K562 (cell line): ENCODE results near the gene SLC19A1. TPM values are rescaled to one million over a fixed set of nuclear protein-coding genes. Genes with fewer than 3 reads are reported as not detected.
A peak's percentile ranks its signal among the peaks of the same experiment; 100 is the strongest.

ENCODE experiments used
- ATAC-seq: fragments of 200-7000 bp; cut with Tn5 transposase; 3 replicates; pipeline ENCODE4 v1.9.1; 2020; ENCODE audit warnings: moderate library complexity
- Bru-seq: library from RNA; stranded (reverse); fragments of 400-500 nt; gene quantifications from one replicate; lab custom pipeline; 2021; lab: Mats Ljungman, UMichigan
- BruChase-seq, 2 experiments: library from RNA; stranded (reverse); fragments of 400-500 nt; gene quantifications; one replicate each; lab custom pipeline; 2021; lab: Mats Ljungman, UMichigan
- BruUV-seq: library from RNA; stranded (reverse); fragments of 400-500 nt; replicated peaks from 2 replicates; lab custom pipeline; 2021; lab: Mats Ljungman, UMichigan
- CTCF ChIA-PET: fragments of 300-600 bp; formaldehyde crosslinking; extraction: SDS; loops from one replicate; lab custom pipeline; 2021; ENCODE audit warnings: low intra/inter-chr PET ratio; lab: Yijun Ruan, JAX
- POLR2A ChIA-PET: fragments of 300-600, 350-650 bp; sonication (Branson Sonifier 250); formaldehyde crosslinking; extraction: SDS; loops from one replicate; lab custom pipeline; 2021; ENCODE audit warnings: antibody characterized with exemption, inconsistent platforms; lab: Yijun Ruan, JAX
- DNase-seq, 4 experiments: peaks; one replicate each; pipeline versions ENCODE4 v3.0.0 to v3.0.0-alpha.2; 2011 to 2018; ENCODE audit warnings: low spot score in 3 of 4, mixed read lengths in 3 of 4; ENCODE audit errors: extremely low read depth in 1 of 4
- FAIRE-seq: peaks from 2 replicates; lab custom pipeline; 2011; peaks lifted over from hg19 to GRCh38; lab: Jason Lieb, UNC
- H2AFZ ChIP-seq: 2 replicates; pipeline ENCODE4 v1.6.0; 2011; ENCODE audit warnings: low read depth, low read length, control low read depth, inconsistent platforms
- H3K27ac ChIP-seq: fragments of 200-600 bp; 3 replicates; pipeline ENCODE4 v1.8.0; 2011; ENCODE audit warnings: low read depth, mild to moderate bottlenecking, control low read depth, inconsistent platforms, low read length, moderate library complexity, mixed read lengths; ENCODE audit errors: extremely low read depth
- H3K27me3 ChIP-seq, 2 experiments: fragments of 300-600 bp in 1 of 2; 2 replicates in 1 of 2; 3 replicates in 1 of 2; pipeline versions ENCODE4 v1.6.0 to v1.8.0; 2011; ENCODE audit warnings: inconsistent platforms in 2 of 2, low read length in 2 of 2, mild to moderate bottlenecking in 1 of 2, mixed read lengths in 1 of 2, moderate library complexity in 1 of 2; ENCODE audit not compliant: control insufficient read depth in 2 of 2, insufficient read depth in 2 of 2
- H3K36me3 ChIP-seq: fragments of 300-600 bp; 3 replicates; pipeline ENCODE4 v1.8.0; 2011; ENCODE audit warnings: mild to moderate bottlenecking, low read length, inconsistent platforms; ENCODE audit not compliant: control insufficient read depth, insufficient read depth
- H3K4me1 ChIP-seq, 2 experiments: fragments of 200-600 bp in 1 of 2; replicated peaks in 1 of 2; 2 replicates in 1 of 2; 3 replicates in 1 of 2; pipeline versions ENCODE4 v1.5.1 to v1.8.0; 2011; ENCODE audit warnings: inconsistent platforms in 2 of 2, low read length in 2 of 2, mild to moderate bottlenecking in 1 of 2, mixed read lengths in 1 of 2, moderate library complexity in 1 of 2; ENCODE audit not compliant: control insufficient read depth in 2 of 2, insufficient read depth in 2 of 2
- H3K4me2 ChIP-seq: 2 replicates; pipeline ENCODE4 v1.6.1; 2011; ENCODE audit warnings: low read length, control low read depth, inconsistent platforms, mixed read lengths; ENCODE audit not compliant: insufficient read depth
- H3K4me3 ChIP-seq: fragments of 200-600 bp; sonication (generic), shearing (Covaris generic); 2 replicates; pipeline ENCODE4 v1.5.1; 2016; ENCODE audit warnings: control low read depth, inconsistent platforms
- H3K79me2 ChIP-seq: fragments of 200-600 bp; 3 replicates; pipeline ENCODE4 v1.8.0; 2011; ENCODE audit warnings: low read length, inconsistent platforms; ENCODE audit not compliant: control insufficient read depth, insufficient read depth
- H3K9ac ChIP-seq, 2 experiments: 2 replicates each; pipeline versions ENCODE4 v1.6.0 to v1.6.1; 2011; ENCODE audit warnings: low read depth in 2 of 2, low read length in 2 of 2, control low read depth in 1 of 2, inconsistent platforms in 1 of 2, mild to moderate bottlenecking in 1 of 2, mixed read lengths in 1 of 2; ENCODE audit not compliant: insufficient read depth in 1 of 2
- H3K9me1 ChIP-seq: one replicate; pipeline ENCODE4 v1.6.0; 2011; ENCODE audit warnings: inconsistent platforms, mild to moderate bottlenecking, low read length, moderate library complexity; ENCODE audit not compliant: control insufficient read depth, insufficient read depth
- H3K9me3 ChIP-seq: replicated peaks from 2 replicates; pipeline ENCODE4 v1.5.1; 2011; ENCODE audit warnings: low read depth, low read length, inconsistent platforms; ENCODE audit not compliant: control insufficient read depth, insufficient read depth
- H4K20me1 ChIP-seq: replicated peaks from 2 replicates; pipeline ENCODE4 v1.6.1; 2011; ENCODE audit warnings: low read length, inconsistent platforms, mixed read lengths; ENCODE audit not compliant: control insufficient read depth, insufficient read depth
- CXXC5 ChIP-seq: fragments of 250-450 bp; sonication (Bioruptor Pico); IDR thresholded peaks from 2 replicates; pipeline ENCODE4 v1.8.0; 2022; ENCODE audit warnings: inconsistent platforms, mild to moderate bottlenecking, moderate library complexity
- GABPB2 ChIP-seq: fragments of 250-450 bp; sonication (Bioruptor Pico); conservative IDR thresholded peaks from 2 replicates; pipeline ENCODE4 v1.5.1; 2021; ENCODE audit warnings: mild to moderate bottlenecking
- HDAC2 ChIP-seq: fragments of 450-650 bp; IDR thresholded peaks from 2 replicates; pipeline ENCODE4 v1.6.1; 2016; ENCODE audit warnings: mild to moderate bottlenecking
- MCM2 ChIP-seq: fragments of 450-650 bp; IDR thresholded peaks from 2 replicates; pipeline ENCODE4 v1.6.1; 2017; ENCODE audit warnings: low read depth, mild to moderate bottlenecking
- NR1H2 ChIP-seq: sonication (generic); formaldehyde crosslinking; IDR thresholded peaks from 2 replicates; pipeline ENCODE4 v1.4.0; 2020; ENCODE audit warnings: mild to moderate bottlenecking, missing genetic modification reagents
- PHF8 ChIP-seq: fragments of 200-600 bp; sonication (generic); IDR thresholded peaks from 2 replicates; pipeline ENCODE4 v1.6.1; 2012; ENCODE audit warnings: mixed run types, mild to moderate bottlenecking, inconsistent platforms, low read length, moderate library complexity, borderline replicate concordance
- THRAP3 ChIP-seq: fragments of 450-650 bp; IDR thresholded peaks from 2 replicates; pipeline ENCODE4 v1.6.1; 2016; ENCODE audit warnings: mild to moderate bottlenecking, inconsistent platforms, borderline replicate concordance
- ZNF134 ChIP-seq: fragments of 250-450 bp; sonication (Bioruptor Pico); conservative IDR thresholded peaks from 2 replicates; pipeline ENCODE4 v1.4.0; 2020
- WGBS: fragments of 100-300 bp; shearing (Covaris generic); methylation state at CpG from one replicate; pipeline ENCODE4 v1.1.6; 2016; ENCODE audit warnings: low coverage, mixed read lengths; ENCODE audit not compliant: insufficient coverage; ENCODE audit errors: missing lambda C conversion rate; 5-methylcytosine and 5-hydroxymethylcytosine counted together
- in situ Hi-C: fragments of 300-500 bp; cut with MboI; formaldehyde crosslinking; loops from 4 replicates; pipeline ENCODE4 v1.15.0; 2018; ENCODE audit warnings: inconsistent platforms, mixed read lengths
- intact Hi-C: fragments of 100-400 bp; cut with micrococcal nuclease; formaldehyde crosslinking; loops from 2 replicates; pipeline ENCODE4 v1.14.2; 2022
- long read RNA-seq, 3 experiments: library from polyadenylated mRNA in 2 of 3; library from RNA in 1 of 3; unstranded in 2 of 3; stranded (forward) in 1 of 3; transcript quantifications; one replicate each; pipeline ENCODE4 v2.0.0, GENCODE V29; 2019 to 2022
- polyA minus RNA-seq, 3 experiments: library from RNA; depleted of rRNA, polyadenylated mRNA; stranded (reverse); fragments of >200 nt; gene quantifications; 2 replicates each; pipeline ENCODE4 v1.2.3, GENCODE V29; 2011
- polyA plus RNA-seq, 8 experiments: library from polyadenylated mRNA; depleted of rRNA in 4 of 8; stranded (reverse) in 5 of 8; unstranded in 3 of 8; fragments of >200 nt; fragmentation: Nextera tagmentation in 2 of 8; fragmentation: Illumina TruSeq in 1 of 8; extraction: Ambion mirVana in 2 of 8; extraction: Trizol in 1 of 8; gene quantifications; 2 replicates each; pipeline versions ENCODE4 v1.2.1 to v1.2.3, GENCODE V29; 2011 to 2014; ENCODE audit warnings: inconsistent platforms in 1 of 8, missing spikeins in 1 of 8
- total RNA-seq, 7 experiments: library from RNA; depleted of rRNA in 6 of 7; stranded (reverse); fragments of >200 nt in 6 of 7; fragmentation: Illumina TruSeq in 2 of 7; extraction: Trizol in 2 of 7; gene quantifications; 2 replicates each; pipeline versions ENCODE4 v1.2.1 to v1.2.3, GENCODE V29; 2011 to 2021; ENCODE audit warnings: low replicate concordance in 1 of 7
- TF ChIP-seq, protein P1 (sequence below), 3 experiments: IDR thresholded peaks in 2 of 3; conservative IDR thresholded peaks in 1 of 3; 2 replicates each; pipeline ENCODE4 v1.5.1; 2011 to 2012; ENCODE audit warnings: low read length in 3 of 3, mild to moderate bottlenecking in 3 of 3, control low read depth in 2 of 3, improper control_type of control experiment in 1 of 3, inconsistent platforms in 1 of 3, low read depth in 1 of 3, mixed read lengths in 1 of 3, moderate library complexity in 1 of 3; ENCODE audit not compliant: insufficient read depth in 2 of 3
- TF ChIP-seq, protein P2 (sequence below): IDR thresholded peaks from 2 replicates; pipeline ENCODE4 v1.6.1; 2011; ENCODE audit warnings: borderline replicate concordance, low read depth, mild to moderate bottlenecking, moderate library complexity, low read length; ENCODE audit not compliant: insufficient read depth, poor library complexity, severe bottlenecking

The SLC19A1 gene
- 43.8 and 108 TPM in 2 replicates for total RNA-seq (2011; cell fraction: chromatin; rRNA removed; ENCODE audit: low replicate concordance)
- 90.5 and 93.4 TPM in 2 replicates for total RNA-seq (2011; cell fraction: nucleolus; rRNA removed)
- 52.4 and 63.7 TPM in 2 replicates for total RNA-seq (2011; cell fraction: nucleoplasm; rRNA removed)
- total RNA-seq (2014; rRNA removed) (34.7 and 41.3 TPM in 2 replicates), total RNA-seq (2014; rRNA removed; fragmentation: Illumina TruSeq; extraction: Trizol) (8.0 and 8.7 TPM in 2 replicates), total RNA-seq (2015; rRNA removed; fragmentation: Illumina TruSeq; extraction: Trizol) (18.8 and 21.4 TPM in 2 replicates), total RNA-seq (2021) (88.7 and 91.3 TPM in 2 replicates), polyA plus RNA-seq (2011; rRNA removed) (11.5 and 24.6 TPM in 2 replicates), polyA plus RNA-seq (2014; fragmentation: Illumina TruSeq; extraction: Trizol) (12.0 and 24.5 TPM in 2 replicates), polyA plus RNA-seq (2014; fragmentation: Nextera tagmentation; extraction: Ambion mirVana) (1 to 10 TPM in 1 of 2 experiments, under 1 TPM in 1; 0.65 to 2.3 TPM), polyA plus RNA-seq (2014; rRNA removed) (36.6 and 50.8 TPM in 2 replicates), polyA minus RNA-seq (2011; rRNA and poly(A)+ RNA removed) (11.9 and 16.0 TPM in 2 replicates), Bru-seq, nascent RNA (percentile 69 among the genes with signal in this experiment), BruChase-seq, experiment 1, labeled RNA remaining after a 2-hour chase (percentile 68 among the genes with signal in this experiment), BruChase-seq, experiment 2, labeled RNA remaining after a 6-hour chase (percentile 62 among the genes with signal in this experiment)
- 20.4 and 78.6 TPM in 2 replicates for polyA plus RNA-seq (2011; cell fraction: cytosol; rRNA removed)
- 49.9 and 126 TPM in 2 replicates for polyA plus RNA-seq (2011; cell fraction: nucleus; rRNA removed)
- 20.5 and 34.6 TPM in 2 replicates for polyA plus RNA-seq (2012)
- polyA minus RNA-seq (2011; cell fraction: cytosol; rRNA and poly(A)+ RNA removed) = 41.4 and 45.6 TPM in 2 replicates
- polyA minus RNA-seq (2011; cell fraction: nucleus; rRNA and poly(A)+ RNA removed) = 23.3 TPM in 2 replicates
- long read RNA-seq, experiment 1, transcript SLC19A1-208 (2 exons, 1,435 nt) = minor isoform, 6 of 496 reads
- long read RNA-seq, experiment 1, transcript SLC19A1-201 (6 exons, 3,811 nt) = major isoform, 39 of 496 reads
- long read RNA-seq, experiment 1, transcript SLC19A1-202 (6 exons, 1,884 nt) = minor isoform, 8 of 496 reads
- long read RNA-seq, experiment 1, partial matches to known transcripts = 184 of 496 reads
- long read RNA-seq, experiment 1, other reads (novel, unspliced or antisense) = 258 of 496 reads
- long read RNA-seq, experiment 2, partial matches to known transcripts = 16 of 83 reads
- long read RNA-seq, experiment 2, other reads (novel, unspliced or antisense) = 66 of 83 reads
- long read RNA-seq, experiment 3, transcript SLC19A1-201 (6 exons, 3,811 nt) = major isoform, 22 of 56 reads
- long read RNA-seq, experiment 3, partial matches to known transcripts = 6 of 56 reads
- long read RNA-seq, experiment 3, other reads (novel, unspliced or antisense) = 24 of 56 reads

DNA sequence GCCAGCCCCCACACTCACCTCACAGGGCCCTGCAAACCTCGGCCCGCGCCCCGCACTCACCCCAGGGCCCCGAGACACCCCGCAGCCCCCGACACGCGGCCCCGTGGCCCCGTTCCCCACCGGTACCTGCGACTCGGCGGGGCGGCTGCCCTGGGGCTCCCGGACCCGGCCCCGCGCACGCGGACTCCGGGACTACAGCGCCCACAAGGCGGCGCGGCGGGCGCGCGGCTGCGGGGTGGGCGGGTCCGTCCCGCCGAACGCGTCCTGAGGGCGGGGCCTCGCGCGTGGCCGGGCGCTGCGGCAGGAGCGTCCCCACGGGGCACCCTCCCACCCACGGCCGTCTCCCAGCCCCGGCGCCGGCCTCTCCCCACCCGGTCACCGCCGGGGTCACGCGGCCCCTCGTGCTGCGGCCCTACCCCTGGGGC is at the start of gene SLC19A1:
Gene SLC19A1 (minus strand): TSS at position 199 of the 425 bp plus-strand sequence. CDS start 4,481 bp downstream, outside the sequence.
- peaks cover 7 to 68% of the 10 kb centered on the region in 2 experiments; a peak in 4 of 5 replicates for H3K4me1 ChIP-seq
- H3K9me1 ChIP-seq = no peaks in the 10 kb centered on the region
- no TSS peak for BruUV-seq
- 1% methylated on average over 28 of the region's 59 CpGs for WGBS
- H3K9me3 ChIP-seq = no peaks in the 10 kb centered on the region
- ChIA-PET CTCF (no interaction called here), POLR2A (interaction anchor here (0.6 kb wide), 1 partner anchor 118 kb away, joined by 4 read pairs; no protein-coding TSS in a partner anchor)
- H2AFZ ChIP-seq = peak within 1 kb of the TSS; percentile 88
- H3K27me3 ChIP-seq = peaks cover 0 to 3% of the 10 kb centered on the region in 2 experiments; a peak in 4 of 5 replicates
- H3K36me3 ChIP-seq = peaks cover 36% of the 10 kb centered on the region; the same call in 2 of the 3 replicates
- H3K4me2 ChIP-seq = peak within 1 kb of the TSS; percentile 86
- DNase-seq = peak; percentile 89 to 98 (median 98)
- intact Hi-C loops = loop anchor here (5.0 kb wide), 1 partner anchor 250 kb away; no protein-coding TSS in a partner anchor
- in situ Hi-C loops = no loop called here
- peaks cover 41% of the 10 kb centered on the region for H3K79me2 ChIP-seq
- H3K27ac ChIP-seq = peak within 1 kb of the TSS; percentile 54
- H3K9ac ChIP-seq = peak within 1 kb of the TSS; percentile 78 to 96
- H3K4me3 ChIP-seq = peak within 1 kb of the TSS; percentile 48
- ATAC-seq = peak; percentile 93
- FAIRE-seq = peak; percentile 54
- no peaks in the 10 kb centered on the region; the same call in 1 of the 2 replicates for H4K20me1 ChIP-seq
- TF ChIP-seq HDAC2 (no peak), ZNF134 (CRISPR knock-in tag) (no peak), THRAP3 (no peak), CXXC5 (CRISPR knock-in tag) (peak; percentile 94), NR1H2 (CRISPR knock-in tag) (no peak), GABPB2 (CRISPR knock-in tag) (no peak), PHF8 (peak; percentile 60; the same call in 1 of the 2 replicates), MCM2 (no peak)
- TF ChIP-seq, protein P1, sequence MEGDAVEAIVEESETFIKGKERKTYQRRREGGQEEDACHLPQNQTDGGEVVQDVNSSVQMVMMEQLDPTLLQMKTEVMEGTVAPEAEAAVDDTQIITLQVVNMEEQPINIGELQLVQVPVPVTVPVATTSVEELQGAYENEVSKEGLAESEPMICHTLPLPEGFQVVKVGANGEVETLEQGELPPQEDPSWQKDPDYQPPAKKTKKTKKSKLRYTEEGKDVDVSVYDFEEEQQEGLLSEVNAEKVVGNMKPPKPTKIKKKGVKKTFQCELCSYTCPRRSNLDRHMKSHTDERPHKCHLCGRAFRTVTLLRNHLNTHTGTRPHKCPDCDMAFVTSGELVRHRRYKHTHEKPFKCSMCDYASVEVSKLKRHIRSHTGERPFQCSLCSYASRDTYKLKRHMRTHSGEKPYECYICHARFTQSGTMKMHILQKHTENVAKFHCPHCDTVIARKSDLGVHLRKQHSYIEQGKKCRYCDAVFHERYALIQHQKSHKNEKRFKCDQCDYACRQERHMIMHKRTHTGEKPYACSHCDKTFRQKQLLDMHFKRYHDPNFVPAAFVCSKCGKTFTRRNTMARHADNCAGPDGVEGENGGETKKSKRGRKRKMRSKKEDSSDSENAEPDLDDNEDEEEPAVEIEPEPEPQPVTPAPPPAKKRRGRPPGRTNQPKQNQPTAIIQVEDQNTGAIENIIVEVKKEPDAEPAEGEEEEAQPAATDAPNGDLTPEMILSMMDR (IDR thresholded peaks at IDR 0.05 in 2 of 3, conservative IDR thresholded peaks at IDR 0.05 in 1 of 3; ENCODE audit: insufficient read depth in 2 of 3, low read depth in 1 of 3, low read length in 3 of 3) = peak in 2 of 3 experiments; percentile 16 to 33; a peak in 2 of 6 replicates
- TF ChIP-seq, protein P2, sequence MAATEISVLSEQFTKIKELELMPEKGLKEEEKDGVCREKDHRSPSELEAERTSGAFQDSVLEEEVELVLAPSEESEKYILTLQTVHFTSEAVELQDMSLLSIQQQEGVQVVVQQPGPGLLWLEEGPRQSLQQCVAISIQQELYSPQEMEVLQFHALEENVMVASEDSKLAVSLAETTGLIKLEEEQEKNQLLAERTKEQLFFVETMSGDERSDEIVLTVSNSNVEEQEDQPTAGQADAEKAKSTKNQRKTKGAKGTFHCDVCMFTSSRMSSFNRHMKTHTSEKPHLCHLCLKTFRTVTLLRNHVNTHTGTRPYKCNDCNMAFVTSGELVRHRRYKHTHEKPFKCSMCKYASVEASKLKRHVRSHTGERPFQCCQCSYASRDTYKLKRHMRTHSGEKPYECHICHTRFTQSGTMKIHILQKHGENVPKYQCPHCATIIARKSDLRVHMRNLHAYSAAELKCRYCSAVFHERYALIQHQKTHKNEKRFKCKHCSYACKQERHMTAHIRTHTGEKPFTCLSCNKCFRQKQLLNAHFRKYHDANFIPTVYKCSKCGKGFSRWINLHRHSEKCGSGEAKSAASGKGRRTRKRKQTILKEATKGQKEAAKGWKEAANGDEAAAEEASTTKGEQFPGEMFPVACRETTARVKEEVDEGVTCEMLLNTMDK = peak; percentile 94
